ENCODE data around the gene CERT1.
A peak's percentile ranks its signal among the peaks of the same experiment; 100 is the strongest.
"Not testable (repeated sequence)": the region's sequence is repeated elsewhere in the genome, so short reads cannot be mapped to it uniquely, and the experiment has no call there.

Gene CERT1

GRCh38 chr5:75510836-75511434, 494 bp downstream of the CERT1 start:
- peak; percentile 76 for DNase-seq
- peak overlapping the region; percentile 96 for H3K4me3 Mint-ChIP-seq
- H3K36me3 Mint-ChIP-seq (ENCODE audit: low read depth) = peaks cover 30% of the 10 kb centered on the region
- peaks cover 40% of the 10 kb centered on the region for H3K4me1 Mint-ChIP-seq
- H3K9me3 Mint-ChIP-seq = peaks cover 7% of the 10 kb centered on the region
- no peaks in the 10 kb centered on the region for H3K27me3 Mint-ChIP-seq (ENCODE audit: low read depth, poor library complexity)
- no peak for TF ChIP-seq CTCF (IDR thresholded peaks at IDR 0.05)
- H3K27ac Mint-ChIP-seq = peak overlapping the region; percentile 96

- Mint-ChIP-seq H3K36me3 (ENCODE audit: low read depth) (peaks cover 29% of the 10 kb centered on the region), H3K4me1 (peaks cover 40% of the 10 kb centered on the region), H3K27me3 (ENCODE audit: low read depth, poor library complexity) (no peaks in the 10 kb centered on the region), H3K4me3 (peak overlapping the region; percentile 96), H3K27ac (no peak overlapping the region), H3K9me3 (peaks cover 7% of the 10 kb centered on the region)
- no peak for DNase-seq
- no peak for TF ChIP-seq CTCF (IDR thresholded peaks at IDR 0.05)
Observed at GRCh38 chr5:75510417-75510835, 1.0 kb downstream of the CERT1 start.

GRCh38 chr5:75509956-75510355, 1.5 kb downstream of the CERT1 start:
- peak overlapping the region; percentile 96 for H3K4me3 Mint-ChIP-seq
- H3K36me3 Mint-ChIP-seq (ENCODE audit: low read depth) = peaks cover 30% of the 10 kb centered on the region
- no peak for DNase-seq
- no peak for TF ChIP-seq CTCF (IDR thresholded peaks at IDR 0.05)
- no peak overlapping the region for H3K27ac Mint-ChIP-seq
- no peaks in the 10 kb centered on the region for H3K27me3 Mint-ChIP-seq (ENCODE audit: low read depth, poor library complexity)
- H3K9me3 Mint-ChIP-seq = peaks cover 7% of the 10 kb centered on the region
- peaks cover 40% of the 10 kb centered on the region for H3K4me1 Mint-ChIP-seq

GRCh38 chr5:75509546-75509945, 1.9 kb downstream of the CERT1 start:
- H3K36me3 Mint-ChIP-seq (ENCODE audit: low read depth) = peaks cover 31% of the 10 kb centered on the region
- no peak for TF ChIP-seq CTCF (IDR thresholded peaks at IDR 0.05)

GRCh38 chr5:75507841-75508240, 3.6 kb downstream of the CERT1 start:
- Mint-ChIP-seq H3K4me3 (no peak overlapping the region), H3K9me3 (peaks cover 7% of the 10 kb centered on the region), H3K4me1 (peaks cover 30% of the 10 kb centered on the region), H3K36me3 (ENCODE audit: low read depth) (peaks cover 37% of the 10 kb centered on the region), H3K27ac (no peak overlapping the region), H3K27me3 (ENCODE audit: low read depth, poor library complexity) (no peaks in the 10 kb centered on the region)
- DNase-seq = no peak
- no peak for TF ChIP-seq CTCF (IDR thresholded peaks at IDR 0.05)

More at GRCh38 chr5:75509546-75509945, 1.9 kb downstream of the CERT1 start:
- Mint-ChIP-seq H3K9me3 (peaks cover 7% of the 10 kb centered on the region), H3K4me3 (peak overlapping the region; percentile 96), H3K4me1 (peaks cover 40% of the 10 kb centered on the region), H3K27me3 (ENCODE audit: low read depth, poor library complexity) (no peaks in the 10 kb centered on the region), H3K27ac (no peak overlapping the region)
- no peak for DNase-seq

GRCh38 chr5:75505112-75505511, 6.3 kb downstream of the CERT1 start:
- not testable (repeated sequence) for H3K4me3 Mint-ChIP-seq; H3K9me3 Mint-ChIP-seq; H3K27me3 Mint-ChIP-seq (ENCODE audit: low read depth, poor library complexity); DNase-seq; H3K27ac Mint-ChIP-seq
- H3K4me1 Mint-ChIP-seq = peaks cover 14% of the 10 kb centered on the region
- H3K36me3 Mint-ChIP-seq (ENCODE audit: low read depth) = peaks cover 58% of the 10 kb centered on the region

GRCh38 chr5:75498875-75499274, 12.6 kb downstream of the CERT1 start:
- H3K9me3 Mint-ChIP-seq; H3K4me1 Mint-ChIP-seq; DNase-seq; H3K4me3 Mint-ChIP-seq; H3K27ac Mint-ChIP-seq; H3K27me3 Mint-ChIP-seq (ENCODE audit: low read depth, poor library complexity): not testable (repeated sequence)
- H3K36me3 Mint-ChIP-seq (ENCODE audit: low read depth) = peaks cover 71% of the 10 kb centered on the region

Data from nephron progenitor cell (in vitro differentiated cells).